HG02943 (cell line): ENCODE measurements around the gene GJB2.

Experiments used
- ATAC-seq: cut with Tn5 transposase; IDR thresholded peaks from one replicate; pipeline ENCODE4 v1.9.1; 2021; ENCODE audit warnings: mild to moderate bottlenecking, low read depth, moderate library complexity; ENCODE audit not compliant: unreplicated experiment

Gene GJB2

DNA sequence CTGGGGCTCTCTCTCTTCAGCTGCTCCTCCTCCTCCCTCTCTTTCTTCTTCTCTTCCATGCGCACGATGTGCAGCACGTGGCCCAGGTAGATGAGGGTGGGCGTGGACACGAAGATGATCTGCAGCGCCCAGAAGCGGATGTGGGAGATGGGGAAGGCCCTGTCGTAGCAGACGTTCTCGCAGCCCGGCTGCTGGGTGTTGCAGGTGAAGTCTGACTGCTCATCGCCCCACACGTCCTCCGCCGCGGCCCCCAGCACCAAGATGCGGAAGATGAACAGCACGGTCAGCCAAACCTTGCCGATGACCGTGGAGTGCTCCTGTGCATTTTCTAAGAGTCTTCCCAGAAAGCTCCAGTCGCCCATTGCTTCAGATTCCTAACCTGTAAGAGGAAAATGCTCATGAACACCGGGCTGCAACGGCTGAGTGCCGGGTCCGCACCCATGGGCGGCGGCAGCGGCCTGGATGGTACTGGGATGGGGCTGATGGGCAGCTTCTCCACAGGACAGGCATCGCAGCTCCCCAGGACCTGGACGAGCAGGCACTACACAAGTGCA lies 49.7 kb downstream of the GJB2 start:
- ATAC-seq: no peak

- ATAC-seq: no peak
Measured at GRCh38 chr13:20142023-20142926, 50.5 kb downstream of the GJB2 start.

GRCh38 chr13:20141238-20142022 lies 51.3 kb downstream of the GJB2 start:
- ATAC-seq: no peak

DNA sequence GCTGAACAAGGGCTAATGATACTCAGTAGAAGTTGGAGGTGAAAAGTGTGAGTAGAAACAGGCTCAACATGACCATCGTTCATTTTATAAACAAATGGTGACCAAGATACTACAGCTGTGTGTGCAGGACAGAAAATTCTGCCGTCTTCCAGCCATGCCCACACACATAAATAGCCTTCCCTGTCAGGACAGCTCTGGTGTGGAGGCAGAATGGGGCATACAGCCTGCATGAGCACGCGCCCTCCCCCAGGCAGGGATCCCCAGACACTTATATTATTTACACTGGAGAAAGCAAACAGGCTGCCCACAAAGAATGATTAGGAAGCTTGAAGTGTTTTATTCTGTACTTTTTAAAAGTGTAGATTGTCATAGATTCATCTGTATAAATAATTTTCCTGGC lies 52.3 kb downstream of the GJB2 start:
- no peak for ATAC-seq

GRCh38 chr13:20137875-20138274 lies 54.9 kb downstream of the GJB2 start:
- ATAC-seq: no peak
